GM19043 (cell line): Measurements from ENCODE around the gene IKZF1.

Experiments
- ATAC-seq: cut with Tn5 transposase; IDR thresholded peaks from one replicate; pipeline ENCODE4 v1.9.1; 2021; ENCODE audit warnings: low read depth; ENCODE audit not compliant: unreplicated experiment

Gene IKZF1

GRCh38 chr7:50399635-50400034 is 95.1 kb downstream of the IKZF1 start:
- ATAC-seq = no peak

GRCh38 chr7:50400114-50400513 is 95.6 kb downstream of the IKZF1 start:
- ATAC-seq = no peak

GRCh38 chr7:50404392-50404791 is 99.9 kb downstream of the IKZF1 start:
- ATAC-seq = no peak

- ATAC-seq = no peak
These were observed 100.7 kb downstream of the IKZF1 start for GRCh38 chr7:50405221-50405620.

- ATAC-seq = no peak
These were observed 102.4 kb downstream of the IKZF1 start for GRCh38 chr7:50406935-50407334.

DNA sequence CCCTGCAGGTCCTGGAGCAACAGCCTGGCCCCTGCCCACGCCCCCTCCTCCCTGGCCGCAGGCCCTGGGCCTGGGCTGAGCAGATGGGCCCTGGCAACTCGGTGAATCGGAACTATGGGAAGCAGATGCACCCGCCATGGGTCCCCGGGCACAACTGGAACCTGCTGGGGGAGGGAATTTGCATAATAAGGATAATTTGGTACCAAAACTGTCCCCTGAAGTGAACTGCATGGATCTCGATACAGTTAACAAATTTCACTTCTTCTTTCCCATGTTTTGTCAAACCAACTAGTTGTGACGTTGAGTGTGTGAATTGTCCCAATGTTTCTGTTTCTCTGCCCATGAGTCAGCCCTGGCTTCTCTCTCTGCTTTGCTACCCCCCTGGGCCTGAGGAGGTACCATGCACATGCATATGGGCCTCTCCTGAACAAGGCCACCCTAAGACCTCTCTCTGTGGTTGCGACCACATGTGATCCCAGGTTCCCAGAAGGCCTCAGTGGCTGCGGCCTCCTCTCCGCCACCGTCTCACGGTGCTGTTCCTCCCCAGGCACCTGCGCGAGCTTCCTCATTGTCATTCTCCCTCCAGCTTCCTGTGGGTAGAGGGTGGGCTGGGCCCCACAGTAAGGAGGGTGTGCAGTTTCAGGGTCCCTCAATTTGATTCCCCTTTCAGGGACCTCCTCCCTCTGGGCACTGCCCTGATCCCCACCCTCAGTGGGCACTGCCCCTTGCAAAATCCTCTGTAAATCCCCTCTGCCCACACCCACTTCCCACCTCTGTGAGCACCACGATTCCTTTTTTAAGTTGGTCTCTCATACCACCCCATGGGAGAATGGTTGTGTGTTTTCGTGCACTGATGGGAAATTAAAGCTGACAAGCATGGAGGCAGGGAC is 105.6 kb downstream of the IKZF1 start:
- peak; percentile 62 for ATAC-seq

DNA sequence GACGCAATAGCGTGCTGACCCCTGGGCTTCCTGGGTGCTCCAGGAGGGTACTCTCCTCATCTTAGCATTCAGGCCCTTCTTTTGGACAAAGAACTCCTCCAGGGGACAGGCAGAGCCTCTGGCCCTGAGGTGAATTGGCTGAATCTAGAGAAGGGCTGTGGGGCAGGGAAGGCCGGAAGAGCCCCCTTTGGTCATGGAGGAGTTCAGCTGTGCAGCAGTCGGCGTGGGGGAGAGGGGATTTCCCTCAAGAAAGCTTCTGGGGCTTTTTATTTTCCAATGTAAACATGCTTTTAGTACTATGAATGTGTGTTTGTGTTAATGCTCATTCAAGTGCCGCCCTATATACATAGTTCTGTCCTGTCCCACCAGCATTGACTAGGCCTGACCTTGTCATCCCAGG is 106.8 kb downstream of the IKZF1 start:
- no peak for ATAC-seq

GRCh38 chr7:50412973-50413372 is 108.5 kb downstream of the IKZF1 start:
- ATAC-seq = no peak

GRCh38 chr7:50413561-50413960 is 109.0 kb downstream of the IKZF1 start:
- ATAC-seq = no peak

GRCh38 chr7:50415844-50416364 is 111.4 kb downstream of the IKZF1 start:
- no peak for ATAC-seq

DNA sequence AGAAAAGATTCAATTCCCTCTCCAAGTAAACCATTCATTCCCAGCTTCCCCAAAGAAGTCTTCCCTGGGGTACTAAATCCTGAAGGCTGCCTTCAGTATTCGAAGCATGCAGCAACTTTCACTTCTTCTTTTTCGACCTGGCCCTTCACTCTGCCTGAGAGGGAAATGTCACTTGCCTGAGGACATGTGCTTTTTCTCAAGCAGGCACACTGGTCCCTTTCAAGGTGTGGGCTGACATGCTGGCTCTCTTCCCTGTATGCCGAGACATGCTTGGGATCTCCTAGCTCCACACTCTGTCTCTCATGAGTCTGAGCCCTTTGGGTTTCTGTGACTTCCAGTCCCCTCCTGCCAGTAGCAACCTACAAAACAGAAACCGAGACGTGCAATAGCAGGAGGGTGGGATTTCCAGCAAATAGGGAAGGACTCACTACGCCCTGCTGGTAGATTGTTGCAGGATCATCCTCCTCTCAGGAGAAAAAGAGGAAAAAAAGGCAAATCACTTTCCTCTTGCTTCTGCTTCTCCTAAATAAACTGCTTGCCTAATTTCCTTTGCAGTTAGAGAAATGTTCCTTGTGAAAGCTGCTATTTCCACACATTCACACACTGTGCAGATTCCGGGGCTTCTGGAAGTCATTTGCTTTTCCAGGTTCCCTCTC is 112.1 kb downstream of the IKZF1 start:
- ATAC-seq = peak; percentile 84

- peak; percentile 79 for ATAC-seq
These were observed 113.6 kb downstream of the IKZF1 start for GRCh38 chr7:50418086-50418515.

GRCh38 chr7:50418526-50419290 is 114.2 kb downstream of the IKZF1 start:
- no peak for ATAC-seq

DNA sequence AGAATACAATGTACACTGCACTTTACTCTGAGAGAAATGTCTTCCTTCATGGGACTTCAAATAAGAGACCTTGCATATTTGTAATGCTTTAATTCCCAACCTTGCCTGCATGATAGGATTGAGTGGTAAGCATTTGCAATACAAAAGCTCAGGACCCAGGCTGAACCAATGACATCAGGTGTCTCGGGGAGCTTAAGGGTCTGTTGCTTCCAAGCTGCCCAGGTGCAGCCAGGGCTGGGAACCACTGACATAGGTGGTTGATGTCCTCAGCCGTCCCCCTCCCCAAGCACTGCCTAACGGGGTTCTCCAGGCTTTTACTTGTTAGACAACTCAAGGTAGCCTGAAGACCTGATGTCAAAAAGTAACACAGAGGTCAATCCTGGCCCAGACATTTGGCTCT is 116.5 kb downstream of the IKZF1 start:
- ATAC-seq = no peak

DNA sequence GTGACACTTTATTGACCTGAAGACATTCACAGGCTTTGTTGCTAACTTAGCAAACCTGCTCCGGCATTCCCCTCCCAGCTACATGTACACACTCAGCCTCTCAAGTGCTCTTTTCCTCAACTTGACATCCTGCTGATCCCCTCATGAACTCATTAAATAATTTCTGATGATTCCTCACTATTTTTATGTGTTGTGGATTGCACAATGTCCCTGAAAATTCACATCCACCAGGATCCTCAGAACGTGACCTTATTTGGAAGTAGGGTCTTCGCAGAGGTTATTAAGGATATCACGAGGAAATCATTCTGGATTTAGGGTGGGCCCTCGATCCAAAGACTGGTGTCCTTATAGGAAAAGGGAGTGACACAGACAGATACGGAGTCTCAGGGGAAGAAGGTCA is 118.3 kb downstream of the IKZF1 start:
- ATAC-seq = no peak

DNA sequence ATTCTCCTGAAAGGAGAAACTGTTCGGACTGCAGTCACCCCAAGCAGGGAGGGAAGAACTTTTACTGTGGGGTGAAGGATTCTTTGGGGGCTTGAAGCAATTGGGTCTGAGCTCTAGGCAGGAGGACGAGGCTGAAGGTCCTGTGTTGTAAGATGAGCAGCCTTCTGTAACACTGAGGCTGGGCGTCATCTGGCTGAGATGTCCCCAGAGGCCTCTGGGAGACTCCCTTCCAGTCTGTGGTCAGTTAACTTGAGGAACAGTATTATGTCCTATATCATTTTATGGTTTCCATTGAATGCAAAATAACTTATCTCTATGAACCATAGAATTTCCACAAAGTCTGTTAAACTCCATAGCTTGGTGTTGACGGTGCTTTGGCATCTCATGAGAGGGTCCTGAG is 119.3 kb downstream of the IKZF1 start:
- no peak for ATAC-seq

DNA sequence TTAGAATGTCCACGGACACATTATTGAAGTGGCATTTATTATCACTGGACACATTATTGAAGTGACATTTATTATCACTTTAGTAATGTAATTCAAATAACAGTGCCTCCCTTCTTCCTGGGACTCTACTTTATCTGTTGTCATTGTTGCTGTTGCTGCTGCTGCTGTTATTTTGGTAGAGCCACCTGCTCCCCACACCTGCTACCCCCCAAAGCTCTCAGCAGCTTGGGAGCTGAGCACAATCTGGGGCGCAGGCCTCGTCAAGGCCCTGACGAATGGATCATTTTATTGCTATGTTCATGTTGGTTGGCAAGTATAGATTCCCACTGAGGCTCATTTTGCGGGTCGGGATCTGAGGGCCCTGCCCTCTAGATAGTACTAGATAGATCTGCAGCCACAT is 120.8 kb downstream of the IKZF1 start:
- no peak for ATAC-seq

DNA sequence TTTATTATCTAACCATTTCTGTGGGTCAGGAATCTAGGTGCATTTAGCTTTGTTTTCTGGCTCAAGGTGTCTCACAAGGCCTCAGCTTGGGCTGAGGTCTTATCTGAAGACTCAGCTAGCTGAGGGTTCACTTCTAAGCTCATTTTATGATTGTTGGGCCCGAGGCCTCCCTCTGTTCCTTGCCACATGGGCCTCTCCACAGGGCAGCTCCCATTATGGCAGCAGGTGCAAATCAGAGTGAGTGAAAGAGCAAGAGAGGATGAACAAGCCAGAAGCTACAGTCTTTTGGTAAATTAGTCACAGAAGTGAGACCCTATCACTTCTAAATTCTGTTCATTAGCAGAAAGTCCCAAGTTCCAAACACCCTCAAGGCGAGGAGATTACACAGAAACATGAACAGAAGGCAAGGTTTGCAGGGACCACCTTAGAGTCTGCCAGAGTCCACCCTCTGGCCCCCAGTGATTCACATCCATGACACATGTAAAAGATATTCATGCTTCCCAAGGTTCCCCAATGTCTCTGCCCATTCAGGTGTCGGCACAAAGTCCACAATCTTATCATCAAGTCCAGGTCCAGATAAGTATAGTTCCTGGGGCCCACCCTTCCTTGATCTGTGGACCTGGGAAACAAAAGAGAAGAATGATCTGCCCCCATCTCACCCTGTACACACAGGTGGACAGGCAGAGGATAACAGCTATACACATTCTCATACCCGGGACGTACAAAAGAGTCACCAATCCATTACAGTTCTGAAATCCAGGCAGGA is 121.9 kb downstream of the IKZF1 start:
- ATAC-seq = no peak

- ATAC-seq = no peak
These were observed 123.0 kb downstream of the IKZF1 start for GRCh38 chr7:50427518-50427917.

DNA sequence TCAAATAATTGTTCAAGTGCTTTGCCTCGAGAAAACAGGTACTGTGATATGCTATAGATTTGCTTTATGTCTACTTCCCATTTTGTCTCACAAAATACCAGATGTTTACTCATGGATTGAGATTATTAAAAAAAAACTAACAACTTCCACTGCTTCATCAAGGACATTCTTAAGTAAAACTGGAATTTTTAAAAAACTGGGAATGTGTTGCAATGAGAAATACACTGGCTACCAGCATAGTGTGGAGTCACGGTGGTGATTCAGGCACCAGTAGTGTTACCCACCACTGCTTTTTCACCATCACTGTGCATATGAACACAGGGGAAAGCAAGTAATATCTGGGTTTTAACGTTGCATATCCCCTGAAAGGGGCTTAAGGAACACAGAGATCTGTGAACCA is 124.4 kb downstream of the IKZF1 start:
- ATAC-seq = no peak
